DOHH2 (cell line): ENCODE results near the gene DAAM2.

ENCODE experiments used
- CTCF ChIP-seq: fragments of 200-600 bp; sonication (generic); IDR thresholded peaks from one replicate; pipeline ENCODE4 v1.5.1; 2014; ENCODE audit warnings: antibody characterized with exemption, mild to moderate bottlenecking, low read depth, low read length; ENCODE audit not compliant: poor library complexity, severe bottlenecking
- EZH2phosphoT487 ChIP-seq: fragments of 200-600 bp; sonication (generic); IDR thresholded peaks from 2 replicates; pipeline ENCODE4 v1.6.1; 2017; ENCODE audit warnings: borderline replicate concordance, mild to moderate bottlenecking, antibody characterized with exemption, low read length, moderate library complexity, mixed read lengths

- TF ChIP-seq CTCF (no peak), EZH2phosphoT487 (no peak)
Observed at GRCh38 chr6:39941138-39941537, 149.0 kb downstream of the DAAM2 start.
